ENCODE data around the gene TRABD.
A peak's percentile ranks its signal among the peaks of the same experiment; 100 is the strongest.

Gene TRABD

GRCh38 chr22:50189184-50189848, 3.6 kb downstream of the TRABD start:
- DNase-seq (ENCODE audit: low spot score), result no peak

- DNase-seq (ENCODE audit: low spot score), result no peak
Measured at GRCh38 chr22:50189849-50190181, 4.1 kb downstream of the TRABD start.

GRCh38 chr22:50190182-50190940, 4.6 kb downstream of the TRABD start:
- DNase-seq (ENCODE audit: low spot score), result no peak

- no peak for DNase-seq (ENCODE audit: low spot score)
Measured at GRCh38 chr22:50190941-50191741, 5.4 kb downstream of the TRABD start.

- no peak for DNase-seq (ENCODE audit: low spot score)
Measured at GRCh38 chr22:50192436-50193204, 6.9 kb downstream of the TRABD start.

GRCh38 chr22:50193621-50194020, 7.9 kb downstream of the TRABD start:
- DNase-seq (ENCODE audit: low spot score), result no peak

GRCh38 chr22:50194037-50194805, 8.5 kb downstream of the TRABD start:
- no peak for DNase-seq (ENCODE audit: low spot score)

- no peak for DNase-seq (ENCODE audit: low spot score)
Measured at GRCh38 chr22:50196256-50196655, 10.5 kb downstream of the TRABD start.

- DNase-seq (ENCODE audit: low spot score), result no peak
Measured at GRCh38 chr22:50197000-50197800, 11.5 kb downstream of the TRABD start.

GRCh38 chr22:50197856-50198623, 12.3 kb downstream of the TRABD start:
- no peak for DNase-seq (ENCODE audit: low spot score)

- DNase-seq (ENCODE audit: low spot score), result no peak
Measured at GRCh38 chr22:50198624-50199017, 12.9 kb downstream of the TRABD start.

- no peak for DNase-seq (ENCODE audit: low spot score)
Measured at GRCh38 chr22:50199251-50199721, 13.6 kb downstream of the TRABD start.

GRCh38 chr22:50199829-50200460, 14.2 kb downstream of the TRABD start:
- DNase-seq (ENCODE audit: low spot score), result no peak

- peak; percentile 95 for DNase-seq (ENCODE audit: low spot score)
Measured at GRCh38 chr22:50200461-50201190, 14.9 kb downstream of the TRABD start, which contains the start of gene SELENOO. TSS of gene SELENOO (plus strand) at chr22:50201011. CDS start at chr22:50201037, 26 bp downstream.

GRCh38 chr22:50201191-50202129, 15.7 kb downstream of the TRABD start:
- no peak for DNase-seq (ENCODE audit: low spot score)

- DNase-seq (ENCODE audit: low spot score), result no peak
Measured at GRCh38 chr22:50202130-50202666, 16.5 kb downstream of the TRABD start.

- DNase-seq (ENCODE audit: low spot score), result no peak
Measured at GRCh38 chr22:50203288-50203687, 17.6 kb downstream of the TRABD start.

All from Ammon's horn (tissue), 1 donor.